IPS DF 6.9 (cell line): ENCODE measurements around the gene AGBL4.
"Not testable (repeated sequence)": the region's sequence is repeated elsewhere in the genome, so short reads cannot be mapped to it uniquely, and the experiment has no call there.

Source experiments
- DNase-seq: peaks from one replicate; pipeline ENCODE4 v3.0.0-alpha.2; 2013; ENCODE audit warnings: low read depth, low spot score
- H3K27ac ChIP-seq: one replicate; pipeline ENCODE4 v1.5.1; 2013; ENCODE audit warnings: low read length, control low read depth
- H3K27me3 ChIP-seq: 2 replicates; pipeline ENCODE4 v1.6.1; 2013; ENCODE audit warnings: mild to moderate bottlenecking, low read length; ENCODE audit not compliant: control insufficient read depth, insufficient read depth
- H3K36me3 ChIP-seq: 2 replicates; pipeline ENCODE4 v1.6.1; 2013; ENCODE audit warnings: low read length; ENCODE audit not compliant: control insufficient read depth, insufficient read depth
- H3K4me1 ChIP-seq: 2 replicates; pipeline ENCODE4 v1.6.1; 2013; ENCODE audit warnings: low read length; ENCODE audit not compliant: control insufficient read depth, insufficient read depth
- H3K4me3 ChIP-seq: 2 replicates; pipeline ENCODE4 v1.5.1; 2013; ENCODE audit warnings: mild to moderate bottlenecking, low read length
- H3K9me3 ChIP-seq: 2 replicates; pipeline ENCODE4 v1.6.1; 2013; ENCODE audit warnings: low read length, inconsistent platforms; ENCODE audit not compliant: control insufficient read depth, insufficient read depth
- WGBS: extraction: QIAGEN DNeasy Blood & Tissue Kit; methylation state at CpG from one replicate; pipeline ENCODE4 v1.1.7; 2013; ENCODE audit warnings: mixed read lengths, missing lambda C conversion rate; ENCODE audit not compliant: insufficient read length, insufficient coverage; 5-methylcytosine and 5-hydroxymethylcytosine counted together

AGBL4 gene

GRCh38 chr1:48532976-48533375 is 1490.8 kb downstream of the AGBL4 start:
- Histone ChIP-seq H3K36me3 (no peaks in the 10 kb centered on the region), H3K27ac (no peak overlapping the region), H3K9me3 (no peaks in the 10 kb centered on the region), H3K27me3 (no peaks in the 10 kb centered on the region), H3K4me3 (no peak overlapping the region), H3K4me1 (no peaks in the 10 kb centered on the region)
- no peak for DNase-seq
- no CpG with 5 or more reads among the region's 1 CpG for WGBS

DNA sequence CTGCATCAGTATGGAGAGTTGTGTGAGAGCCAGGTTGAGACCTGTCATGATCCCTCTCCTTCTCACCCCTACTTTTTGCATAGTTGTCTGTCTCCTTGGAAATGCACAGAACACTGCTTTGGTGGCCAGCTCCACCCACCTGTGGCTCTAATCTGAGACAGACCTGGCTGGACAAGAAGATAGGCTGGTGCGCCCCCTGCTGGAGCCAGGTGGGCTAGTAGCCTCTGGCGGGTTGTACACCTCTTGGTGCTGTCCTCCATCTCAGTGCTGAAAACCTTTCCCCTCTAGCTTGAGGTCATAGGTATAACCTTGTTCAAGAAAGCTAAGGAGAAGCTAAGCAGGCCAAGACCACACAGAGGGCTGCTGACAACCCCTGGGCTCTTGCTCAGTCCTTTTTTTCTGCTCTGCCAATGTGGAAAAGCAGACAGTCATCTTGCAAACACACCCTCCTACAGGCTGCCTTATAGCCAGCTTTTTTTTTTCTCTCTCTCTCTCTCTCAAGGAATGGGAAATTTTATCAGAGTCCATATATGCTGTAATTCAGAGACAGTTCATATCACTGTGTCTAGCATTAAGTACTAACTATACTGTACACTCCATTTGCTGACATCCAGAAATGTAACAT is 1492.9 kb downstream of the AGBL4 start:
- H3K4me1 ChIP-seq = no peaks in the 10 kb centered on the region
- no peak overlapping the region for H3K4me3 ChIP-seq
- no peaks in the 10 kb centered on the region for H3K36me3 ChIP-seq
- DNase-seq = peak; percentile 85
- H3K27ac ChIP-seq = no peak overlapping the region
- WGBS = no CpG with 5 or more reads among the region's 2 CpGs
- H3K27me3 ChIP-seq = no peaks in the 10 kb centered on the region
- H3K9me3 ChIP-seq = no peaks in the 10 kb centered on the region

DNA sequence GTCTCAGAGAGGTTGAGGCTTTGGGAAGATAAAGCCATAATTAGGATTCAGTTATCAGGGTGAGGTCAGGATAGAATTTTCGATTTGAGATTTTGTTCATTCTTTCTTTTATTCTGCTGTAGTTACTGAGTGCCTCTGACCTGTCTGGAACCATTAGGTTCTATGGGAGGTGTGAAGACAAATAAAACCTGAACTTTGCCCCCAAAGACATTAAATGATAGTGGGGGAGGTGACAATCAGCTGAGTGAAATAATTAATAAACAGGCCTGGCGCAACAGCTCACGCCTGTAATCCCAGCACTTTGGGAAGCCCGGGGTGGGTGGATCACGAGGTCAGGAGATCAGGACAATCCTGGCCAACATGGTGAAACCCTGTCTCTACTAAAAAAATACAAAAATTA is 1496.7 kb downstream of the AGBL4 start:
- no CpG with 5 or more reads among the region's 5 CpGs for WGBS
- no peaks in the 10 kb centered on the region for H3K27me3 ChIP-seq
- no peaks in the 10 kb centered on the region for H3K4me1 ChIP-seq
- H3K9me3 ChIP-seq = no peaks in the 10 kb centered on the region
- H3K36me3 ChIP-seq = no peaks in the 10 kb centered on the region
- no peak overlapping the region for H3K4me3 ChIP-seq
- DNase-seq = no peak
- no peak overlapping the region for H3K27ac ChIP-seq

GRCh38 chr1:48526008-48526710 is 1497.6 kb downstream of the AGBL4 start:
- WGBS = no CpG with 5 or more reads among the region's 4 CpGs
- no peaks in the 10 kb centered on the region for H3K4me1 ChIP-seq

DNA sequence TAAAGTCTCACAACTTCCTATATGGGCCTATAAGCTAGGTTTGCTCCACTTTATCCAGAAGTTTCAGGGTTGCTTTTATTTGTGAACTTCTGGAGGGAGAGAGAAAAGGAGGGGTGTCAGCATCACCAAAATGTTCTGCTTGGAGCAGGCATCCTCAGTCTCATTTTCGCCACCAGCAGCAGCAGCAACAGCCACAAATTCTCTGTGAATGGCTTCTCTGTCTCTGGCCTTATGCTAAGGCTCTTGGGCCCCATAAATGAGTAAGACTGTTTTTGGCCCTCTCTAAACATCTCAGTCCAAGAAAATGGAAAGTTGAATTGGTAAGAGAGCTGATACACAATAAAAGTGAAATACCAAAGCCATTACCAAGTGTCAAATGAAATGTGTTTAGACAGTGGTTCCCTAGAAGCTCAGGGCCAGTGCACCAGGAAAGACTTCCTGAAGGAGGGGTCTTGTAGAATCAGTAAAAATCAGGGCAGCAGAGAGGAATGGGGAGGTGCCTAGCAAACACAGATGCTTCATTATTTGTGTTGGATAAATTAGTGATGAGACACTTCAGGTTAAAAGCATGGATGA is 1498.8 kb downstream of the AGBL4 start:
- H3K27me3 ChIP-seq = no peaks in the 10 kb centered on the region
- WGBS = no CpG with 5 or more reads among the region's 1 CpG
- no peak overlapping the region for H3K27ac ChIP-seq
- H3K4me3 ChIP-seq = no peak overlapping the region
- H3K36me3 ChIP-seq = no peaks in the 10 kb centered on the region
- H3K9me3 ChIP-seq = no peaks in the 10 kb centered on the region
- no peak for DNase-seq
- H3K4me1 ChIP-seq = no peaks in the 10 kb centered on the region

More at GRCh38 chr1:48526008-48526710, 1497.6 kb downstream of the AGBL4 start:
- Histone ChIP-seq H3K27ac (no peak overlapping the region), H3K4me3 (no peak overlapping the region), H3K9me3 (no peaks in the 10 kb centered on the region), H3K27me3 (no peaks in the 10 kb centered on the region), H3K36me3 (no peaks in the 10 kb centered on the region)
- DNase-seq = no peak

- Histone ChIP-seq H3K4me1 (no peaks in the 10 kb centered on the region), H3K9me3 (no peaks in the 10 kb centered on the region), H3K27me3 (no peaks in the 10 kb centered on the region), H3K4me3 (no peak overlapping the region), H3K36me3 (no peaks in the 10 kb centered on the region), H3K27ac (no peak overlapping the region)
- WGBS = no CpG with 5 or more reads among the region's 3 CpGs
- DNase-seq = no peak
These were observed 1500.2 kb downstream of the AGBL4 start for GRCh38 chr1:48523558-48523957.

DNA sequence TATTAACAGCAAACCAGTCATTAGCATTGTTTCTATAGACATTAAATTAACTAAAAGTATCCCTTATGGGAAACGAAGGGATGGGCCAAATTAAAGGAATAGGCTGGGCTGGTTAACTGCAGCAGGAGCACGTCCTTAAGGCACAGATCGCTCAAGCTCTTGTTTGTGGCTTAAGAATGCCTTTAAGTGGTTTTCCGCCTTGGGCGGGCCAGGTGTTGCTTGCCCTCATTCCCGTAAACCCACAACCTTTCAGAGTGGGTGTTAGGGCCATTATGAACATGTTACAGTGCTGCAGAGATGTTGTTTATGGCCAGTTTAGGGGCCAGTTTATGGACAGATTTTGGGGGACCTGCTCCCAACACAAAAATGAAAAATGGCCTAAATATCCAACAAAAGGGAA is 1503.9 kb downstream of the AGBL4 start:
- not testable (repeated sequence) for H3K27me3 ChIP-seq, H3K9me3 ChIP-seq, H3K36me3 ChIP-seq, H3K27ac ChIP-seq, H3K4me1 ChIP-seq, DNase-seq, H3K4me3 ChIP-seq
- WGBS = no CpG with 5 or more reads among the region's 6 CpGs

GRCh38 chr1:48506870-48507269 is 1516.9 kb downstream of the AGBL4 start:
- Histone ChIP-seq H3K4me3 (no peak overlapping the region), H3K36me3 (no peaks in the 10 kb centered on the region), H3K4me1 (no peaks in the 10 kb centered on the region), H3K27me3 (no peaks in the 10 kb centered on the region), H3K27ac (no peak overlapping the region), H3K9me3 (no peaks in the 10 kb centered on the region)
- DNase-seq = no peak
- no CpG with 5 or more reads among the region's 1 CpG for WGBS

DNA sequence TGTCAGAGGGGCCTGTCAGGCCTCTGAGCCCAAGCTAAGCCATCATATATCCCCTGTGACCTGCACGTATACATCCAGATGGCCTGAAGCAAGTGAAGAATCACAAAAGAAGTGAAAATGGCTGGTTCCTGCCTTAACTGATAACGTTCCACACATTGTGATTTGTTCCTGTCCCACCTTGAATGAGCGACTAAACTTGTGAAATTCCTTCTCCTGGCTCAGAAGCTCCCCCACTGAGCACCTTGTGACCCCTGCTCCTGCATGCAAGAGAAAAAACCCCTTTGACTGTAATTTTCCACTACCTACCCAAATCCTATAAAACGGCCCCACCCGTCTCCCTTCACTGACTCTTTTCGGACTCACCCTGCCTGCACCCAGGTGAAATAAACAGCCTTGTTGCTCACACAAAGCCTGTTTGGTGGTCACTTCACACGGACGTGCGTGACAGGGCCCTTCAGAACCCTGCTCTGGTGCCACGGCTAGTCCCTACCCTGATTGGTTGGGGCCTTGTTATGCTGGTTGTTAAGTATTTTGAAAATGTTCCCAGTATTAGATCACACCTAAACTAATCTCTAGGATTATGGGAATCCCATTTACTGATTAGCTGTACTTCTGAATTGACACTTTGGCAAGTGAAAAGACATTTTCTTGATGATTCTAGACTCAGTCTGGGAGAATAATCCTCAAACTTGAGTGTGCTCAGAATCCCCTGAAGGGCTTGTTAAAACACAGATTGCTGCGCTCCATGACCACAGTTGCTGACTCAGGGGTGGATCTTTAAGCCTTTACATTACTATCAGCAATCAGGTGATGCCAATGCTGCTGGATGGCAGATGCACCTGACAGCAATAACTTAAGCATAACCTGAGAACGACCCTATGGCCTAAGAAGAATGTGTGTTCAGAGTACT is 1523.0 kb downstream of the AGBL4 start:
- Histone ChIP-seq H3K27me3 (no peaks in the 10 kb centered on the region), H3K4me1 (peaks cover 8% of the 10 kb centered on the region; the same call in 1 of the 2 replicates), H3K27ac (no peak overlapping the region), H3K4me3 (no peak overlapping the region), H3K9me3 (no peaks in the 10 kb centered on the region), H3K36me3 (no peaks in the 10 kb centered on the region)
- DNase-seq = no peak
- no CpG with 5 or more reads among the region's 12 CpGs for WGBS

DNA sequence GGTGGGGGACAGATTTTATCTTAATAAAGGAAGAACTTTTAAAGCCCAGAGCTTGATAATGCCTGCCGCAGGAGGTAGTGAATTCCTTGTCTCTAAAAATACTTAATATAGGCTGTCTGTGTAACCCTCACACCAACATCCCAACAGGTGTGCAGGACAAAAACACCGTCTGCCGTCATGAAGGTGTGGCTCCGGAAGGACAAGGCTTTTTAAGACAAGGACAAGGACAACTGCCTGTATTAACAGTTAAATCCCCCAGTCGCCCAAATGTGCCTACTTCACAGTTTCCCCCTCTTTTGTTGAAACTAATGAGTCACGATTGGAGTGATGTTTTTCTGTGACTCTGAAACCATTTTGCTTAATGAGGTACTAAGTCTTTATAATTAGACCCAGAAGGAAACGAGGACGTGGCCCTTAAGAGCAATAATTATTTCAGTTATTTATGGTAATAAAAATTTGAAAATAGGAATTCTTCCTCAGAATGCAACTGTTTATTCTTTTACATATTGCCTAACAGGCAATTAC is 1524.5 kb downstream of the AGBL4 start:
- no peak overlapping the region for H3K4me3 ChIP-seq
- H3K36me3 ChIP-seq = no peaks in the 10 kb centered on the region
- peaks cover 8% of the 10 kb centered on the region; the same call in 1 of the 2 replicates for H3K4me1 ChIP-seq
- DNase-seq = no peak
- no peak overlapping the region for H3K27ac ChIP-seq
- no CpG with 5 or more reads among the region's 8 CpGs for WGBS
- H3K9me3 ChIP-seq = no peaks in the 10 kb centered on the region
- H3K27me3 ChIP-seq = no peaks in the 10 kb centered on the region
